GM19438 (cell line): ENCODE data around the gene SELENOO.
A peak's percentile ranks its signal among the peaks of the same experiment; 100 is the strongest.
"Not testable (repeated sequence)": the region's sequence is repeated elsewhere in the genome, so short reads cannot be mapped to it uniquely, and the experiment has no call there.

Experiments
- ATAC-seq: cut with Tn5 transposase; IDR thresholded peaks from one replicate; pipeline ENCODE4 v1.9.1; 2021; ENCODE audit warnings: low read depth; ENCODE audit not compliant: unreplicated experiment

SELENOO gene

GRCh38 chr22:50197856-50198623 is 2.8 kb upstream of the SELENOO start:
- no peak for ATAC-seq

GRCh38 chr22:50198624-50199017 is 2.2 kb upstream of the SELENOO start:
- no peak for ATAC-seq

GRCh38 chr22:50199251-50199721 is 1.5 kb upstream of the SELENOO start:
- no peak for ATAC-seq

GRCh38 chr22:50199829-50200460 is 866 bp upstream of the SELENOO start:
- ATAC-seq: no peak

- ATAC-seq: peak; percentile 12
Measured at GRCh38 chr22:50201191-50202129, 649 bp downstream of the SELENOO start.

- ATAC-seq: no peak
Measured at GRCh38 chr22:50202130-50202666, 1.4 kb downstream of the SELENOO start.

- no peak for ATAC-seq
Measured at GRCh38 chr22:50203288-50203687, 2.5 kb downstream of the SELENOO start.

- ATAC-seq: no peak
Measured at GRCh38 chr22:50204571-50204970, 3.8 kb downstream of the SELENOO start.

GRCh38 chr22:50204998-50205397 is 4.2 kb downstream of the SELENOO start:
- not testable (repeated sequence) for ATAC-seq

GRCh38 chr22:50205781-50206569 is 5.2 kb downstream of the SELENOO start:
- no peak for ATAC-seq

GRCh38 chr22:50206599-50206998 is 5.8 kb downstream of the SELENOO start:
- ATAC-seq: no peak

GRCh38 chr22:50207383-50208140 is 6.8 kb downstream of the SELENOO start:
- no peak for ATAC-seq

GRCh38 chr22:50208430-50208938 is 7.7 kb downstream of the SELENOO start:
- ATAC-seq: no peak

GRCh38 chr22:50208939-50209892 is 8.4 kb downstream of the SELENOO start:
- ATAC-seq: no peak

GRCh38 chr22:50209893-50210292 is 9.1 kb downstream of the SELENOO start:
- no peak for ATAC-seq

GRCh38 chr22:50210378-50211139 is 9.7 kb downstream of the SELENOO start:
- ATAC-seq: no peak

- no peak for ATAC-seq
Measured at GRCh38 chr22:50211147-50211546, 10.3 kb downstream of the SELENOO start.
